ENCODE measurements around the gene AGAP3. TPM values are rescaled to one million over a fixed set of nuclear protein-coding genes. Genes with fewer than 3 reads are reported as not detected.
A peak's percentile ranks its signal among the peaks of the same experiment; 100 is the strongest.

The AGAP3 gene
- total RNA-seq, 4 donors from 2014 or later: 28.2 to 174 (median 53.2) TPM

DNA sequence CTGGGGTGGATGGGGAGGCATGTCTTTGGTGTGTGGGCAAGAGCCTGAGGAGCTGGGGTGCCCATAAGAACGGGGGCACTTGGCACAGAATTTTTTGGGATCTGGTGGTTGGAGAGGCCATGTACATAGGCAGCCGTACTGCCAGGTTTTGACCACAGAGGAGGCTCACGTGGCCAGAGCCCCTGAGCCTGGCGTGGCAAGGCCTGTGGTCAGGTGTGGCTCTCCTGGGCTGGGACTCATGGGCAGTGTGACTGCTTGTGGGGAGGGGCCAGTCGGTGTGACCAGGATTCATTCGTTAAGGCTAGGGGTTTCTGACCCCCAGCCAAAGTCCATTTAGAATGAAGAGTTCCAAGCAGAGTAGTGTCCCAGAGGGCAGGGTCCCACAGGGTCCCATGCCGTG lies 38.2 kb downstream of the AGAP3 start:
- intact Hi-C loops (cut with DNase I; ENCODE audit: low total_unique reads): no loop called here

DNA sequence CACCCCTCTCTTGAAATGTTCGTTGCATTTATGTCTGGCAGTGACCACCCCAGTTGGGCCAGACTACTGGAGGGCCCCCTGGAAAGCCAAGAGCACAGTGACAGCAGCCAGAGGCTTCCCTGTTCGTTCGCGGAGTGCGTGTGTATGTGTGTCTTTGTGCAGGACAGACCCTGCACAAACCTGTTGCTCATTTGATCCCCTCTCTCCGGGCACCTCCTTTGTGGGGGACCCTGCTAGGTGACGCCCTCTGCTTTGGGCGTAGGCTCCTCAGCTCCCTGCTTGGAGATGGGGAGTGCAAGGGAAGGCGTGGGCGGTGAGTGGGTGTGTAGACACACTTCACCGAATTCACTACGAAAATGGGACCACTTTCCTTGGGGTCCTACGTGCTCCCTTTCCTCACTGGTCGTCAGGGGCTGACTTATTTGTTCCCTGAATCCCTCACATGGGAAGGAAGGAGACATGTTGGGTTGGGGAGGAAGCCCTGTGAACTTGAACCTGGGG lies 38.7 kb downstream of the AGAP3 start:
- Histone ChIP-seq H3K4me1 (peaks cover 0 to 10% of the 10 kb centered on the region in 2 donors), H3K27me3 (no peaks in the 10 kb centered on the region), H3K4me3 (no peak overlapping the region), H3K9me3 (no peaks in the 10 kb centered on the region), H3K36me3 (no peaks in the 10 kb centered on the region), H3K27ac (no peak overlapping the region)
- DNase-seq: no peak
- TF ChIP-seq CTCF (IDR thresholded peaks at IDR 0.05) (no peak), POLR2A (IDR thresholded peaks at IDR 0.05) (no peak)
- intact Hi-C loops (cut with DNase I; ENCODE audit: low total_unique reads): no loop called here

More for the DNA sequence above, 38.2 kb downstream of the AGAP3 start:
- Histone ChIP-seq H3K27me3 (no peaks in the 10 kb centered on the region), H3K9me3 (no peaks in the 10 kb centered on the region), H3K4me1 (peaks cover 0 to 10% of the 10 kb centered on the region in 2 donors), H3K27ac (no peak overlapping the region), H3K36me3 (no peaks in the 10 kb centered on the region), H3K4me3 (no peak overlapping the region)
- DNase-seq: no peak
- TF ChIP-seq POLR2A (IDR thresholded peaks at IDR 0.05) (no peak), CTCF (IDR thresholded peaks at IDR 0.05) (no peak)

DNA sequence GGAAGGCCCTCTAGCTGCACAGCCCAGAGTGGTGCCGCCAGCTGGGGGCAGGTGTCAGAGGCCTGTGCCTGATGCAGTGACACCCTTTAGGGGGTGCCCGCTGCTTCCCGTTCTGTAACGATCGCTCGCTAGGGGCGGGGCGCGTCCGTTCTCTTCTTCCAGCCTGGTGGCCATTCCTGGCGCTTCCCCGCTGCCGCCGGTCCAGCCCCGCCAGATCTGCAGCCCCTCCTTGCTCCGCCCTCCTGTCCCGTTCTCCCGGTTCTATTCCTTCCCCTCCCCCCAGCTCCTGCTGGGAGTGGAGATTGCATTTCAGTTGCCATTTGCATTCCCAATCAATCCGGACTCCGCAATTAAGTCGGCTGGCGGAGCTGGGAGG lies 39.2 kb downstream of the AGAP3 start:
- Histone ChIP-seq H3K9me3 (no peaks in the 10 kb centered on the region), H3K36me3 (no peaks in the 10 kb centered on the region), H3K4me1 (peaks cover 0 to 10% of the 10 kb centered on the region in 2 donors), H3K27ac (no peak overlapping the region), H3K4me3 (peak overlapping the region; percentile 10 to 24), H3K27me3 (no peaks in the 10 kb centered on the region)
- TF ChIP-seq CTCF (IDR thresholded peaks at IDR 0.05) (no peak), POLR2A (IDR thresholded peaks at IDR 0.05) (no peak)
- no peak for DNase-seq
- intact Hi-C loops (cut with DNase I; ENCODE audit: low total_unique reads): no loop called here

GRCh38 chr7:151125846-151126481 lies 39.7 kb downstream of the AGAP3 start:
- no peaks in the 10 kb centered on the region for H3K36me3 ChIP-seq
- intact Hi-C loops (cut with DNase I; ENCODE audit: low total_unique reads): no loop called here

More at GRCh38 chr7:151125846-151126481, 39.7 kb downstream of the AGAP3 start:
- peak overlapping the region; percentile 10 to 24 for H3K4me3 ChIP-seq
- H3K27ac ChIP-seq: no peak overlapping the region
- H3K9me3 ChIP-seq: no peaks in the 10 kb centered on the region
- peaks cover 0 to 10% of the 10 kb centered on the region in 2 donors for H3K4me1 ChIP-seq
- H3K27me3 ChIP-seq: no peaks in the 10 kb centered on the region
- DNase-seq: no peak
- no peak for TF ChIP-seq POLR2A (IDR thresholded peaks at IDR 0.05)
- TF ChIP-seq CTCF (IDR thresholded peaks at IDR 0.05): no peak

Data from uterus (tissue), 4 donors.